ENCODE measurements around the gene MSL1. TPM values are rescaled to one million over a fixed set of nuclear protein-coding genes. Genes with fewer than 3 reads are reported as not detected.

Gene MSL1
- total and polyA plus RNA-seq, 2 of the 4 experiments (the other 2 are of a cell fraction): 28.3 to 48.4 TPM

DNA sequence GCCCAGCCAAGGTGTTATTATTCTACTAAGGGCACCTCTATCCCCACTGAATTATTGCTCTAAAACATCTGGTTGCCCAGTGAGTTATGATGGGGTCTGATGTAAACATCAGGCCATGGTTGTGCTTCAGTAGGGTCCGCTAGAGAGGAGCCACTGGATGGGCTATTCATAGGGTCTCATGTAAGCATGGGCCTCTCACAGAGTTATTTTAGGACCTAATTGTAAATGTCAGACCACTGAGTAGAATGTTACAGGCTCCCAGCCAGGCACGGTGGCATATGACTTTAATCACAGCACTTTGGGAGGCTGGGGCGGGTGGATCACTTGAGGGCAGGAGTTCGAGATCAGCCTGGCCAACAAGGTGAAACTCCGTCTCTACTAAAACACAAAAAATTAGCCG is 60.8 kb downstream of the MSL1 start:
- 87% methylated on average over 5 of the region's 6 CpGs; no CpG with 5 or more reads in 1 of the 2 experiments for WGBS, 2 experiments (ENCODE audit: extremely low coverage in 2 of 2, insufficient read length in 1 of 2)
- Histone ChIP-seq H2AK5ac (ENCODE audit: low read depth, low read length) (no peak overlapping the region), H3K27me3 (ENCODE audit: control insufficient read depth, insufficient read depth, low read length) (no peaks in the 10 kb centered on the region), H3K4ac (ENCODE audit: low read depth, low read length) (no peak overlapping the region), H4K20me1 (ENCODE audit: insufficient read depth, low read length) (no peaks in the 10 kb centered on the region; the same call in 1 of the 2 replicates), H3K4me3 (ENCODE audit: insufficient read depth, low read depth, low read length) (no peak overlapping the region), H2BK120ac (ENCODE audit: low read depth, low read length) (no peak overlapping the region), H3K56ac (ENCODE audit: extremely low read depth, insufficient read depth, low read length) (no peak overlapping the region), H2BK5ac (ENCODE audit: low read depth, low read length, poor library complexity, severe bottlenecking) (no peak overlapping the region), H3K9ac (ENCODE audit: low read depth, low read length) (no peak overlapping the region), H3K9me3 (ENCODE audit: control insufficient read depth, insufficient read depth, low read length) (no peaks in the 10 kb centered on the region), H4K91ac (ENCODE audit: insufficient read depth, low read depth, low read length) (no peak overlapping the region), H2BK20ac (ENCODE audit: low read depth, low read length) (no peak overlapping the region), H2AFZ (replicated peaks; ENCODE audit: low read length, poor library complexity) (no peak overlapping the region), H3K14ac (replicated peaks; ENCODE audit: low read depth, low read length) (no peak overlapping the region), H3K27ac (ENCODE audit: insufficient read depth, low read length) (no peak overlapping the region), H2BK15ac (ENCODE audit: low read depth, low read length) (no peak overlapping the region), H2AK9ac (replicated peaks; ENCODE audit: low read depth, low read length, poor library complexity) (no peak overlapping the region), H3K36me3 (ENCODE audit: control insufficient read depth, insufficient read depth, low read length) (peaks cover 2% of the 10 kb centered on the region; the same call in 1 of the 2 replicates), H3K9me1 (ENCODE audit: insufficient read depth, low read length) (no peaks in the 10 kb centered on the region), H3K23ac (ENCODE audit: low read depth, low read length) (no peak overlapping the region), H4K8ac (ENCODE audit: low read depth in 2 of 2, low read length in 2 of 2) (no peak overlapping the region), H4K5ac (ENCODE audit: low read depth, low read length) (no peak overlapping the region), H3K4me1 (ENCODE audit: control insufficient read depth, insufficient read depth, low read length) (peaks cover 11% of the 10 kb centered on the region), H3K79me1 (ENCODE audit: low read depth in 1 of 2, low read length in 2 of 2) (no peaks in the 10 kb centered on the region), H3K4me2 (ENCODE audit: low read depth, low read length) (no peak overlapping the region), H3K18ac (ENCODE audit: low read depth, low read length) (no peak overlapping the region)
- intact Hi-C loops (cut with micrococcal nuclease) (no loop called here), in situ Hi-C loops (cut with MboI; ENCODE audit: low sequenced_read_pairs) (no loop called here), dilution Hi-C loops (cut with HindIII; ENCODE audit: low sequenced_read_pairs, unreplicated experiment) (no loop called here)
- POLR2A ChIA-PET (ENCODE audit: unreplicated experiment): no interaction called here
- no TSS peak for BruUV-seq (replicated peaks)
- TF ChIP-seq BHLHE40 (IDR thresholded peaks at IDR 0.05; ENCODE audit: low read depth, low read length) (no peak), MAZ (IDR thresholded peaks at IDR 0.05; ENCODE audit: borderline replicate concordance, low read depth, low read length) (no peak)
- CTCF ChIA-PET: interaction anchor here (1.0 kb wide), 1 partner anchor 62 kb away, joined by 4 read pairs; no protein-coding TSS in a partner anchor
- ATAC-seq (ENCODE audit: low read depth): no peak
- DNase-seq: no peak

Small RNA genes within 50 kb of the gene (microRNA-seq; reads per million reads assigned to microRNA genes)
- not detected for gene MIR6866 (ENCODE audit: unreplicated experiment)

Other genes with a start within 250 kb of the MSL1 start
- 1.4 and 1.7 TPM in 2 replicates for gene GSDMB, start 203.3 kb upstream of the MSL1 start, total RNA-seq (2012; rRNA removed)
- 5.1 and 7.5 TPM in 2 replicates for gene GSDMB, start 203.3 kb upstream of the MSL1 start, polyA plus RNA-seq (2012; rRNA removed)
- 45.7 and 46.4 TPM in 2 replicates for gene ORMDL3, start 194.4 kb upstream of the MSL1 start, total RNA-seq (2012; rRNA removed)
- 68.9 and 78.6 TPM in 2 replicates for gene ORMDL3, start 194.4 kb upstream of the MSL1 start, polyA plus RNA-seq (2012; rRNA removed)
- gene LRRC3C, start 194.2 kb upstream of the MSL1 start, total RNA-seq (2012; rRNA removed): not detected in 2 replicates
- not detected in 2 replicates for gene LRRC3C, start 194.2 kb upstream of the MSL1 start, polyA plus RNA-seq (2012; rRNA removed)
- gene GSDMA, start 159.0 kb upstream of the MSL1 start, total RNA-seq (2012; rRNA removed): not detected in 2 replicates
- 0.04 TPM in 1 of 2 replicates, not detected in the other for gene GSDMA, start 159.0 kb upstream of the MSL1 start, polyA plus RNA-seq (2012; rRNA removed)
- 123 and 125 TPM in 2 replicates for gene PSMD3, start 141.2 kb upstream of the MSL1 start, total RNA-seq (2012; rRNA removed)
- 154 and 155 TPM in 2 replicates for gene PSMD3, start 141.2 kb upstream of the MSL1 start, polyA plus RNA-seq (2012; rRNA removed)
- gene CSF3, start 106.5 kb upstream of the MSL1 start, total RNA-seq (2012; rRNA removed): not detected in 2 replicates
- not detected in 2 replicates for gene CSF3, start 106.5 kb upstream of the MSL1 start, polyA plus RNA-seq (2012; rRNA removed)
- gene MED24, start 67.6 kb upstream of the MSL1 start, total RNA-seq (2012; rRNA removed): 18.6 and 25.8 TPM in 2 replicates
- gene MED24, start 67.6 kb upstream of the MSL1 start, polyA plus RNA-seq (2012; rRNA removed): 73.6 and 79.0 TPM in 2 replicates
- 20.8 and 22.0 TPM in 2 replicates for gene THRA, start 59.0 kb upstream of the MSL1 start, total RNA-seq (2012; rRNA removed)
- gene THRA, start 59.0 kb upstream of the MSL1 start, polyA plus RNA-seq (2012; rRNA removed): 21.9 and 23.4 TPM in 2 replicates
- 0.28 and 0.36 TPM in 2 replicates for gene NR1D1, start 21.4 kb upstream of the MSL1 start, total RNA-seq (2012; rRNA removed)
- gene NR1D1, start 21.4 kb upstream of the MSL1 start, polyA plus RNA-seq (2012; rRNA removed): 4.4 and 7.2 TPM in 2 replicates
- gene CASC3, start 18.6 kb downstream of the MSL1 start, total RNA-seq (2012; rRNA removed): 24.4 and 25.1 TPM in 2 replicates
- gene CASC3, start 18.6 kb downstream of the MSL1 start, polyA plus RNA-seq (2012; rRNA removed): 36.2 and 38.9 TPM in 2 replicates
- gene RAPGEFL1, start 55.5 kb downstream of the MSL1 start, total RNA-seq (2012; rRNA removed): 0.28 and 0.54 TPM in 2 replicates
- 5.6 and 6.3 TPM in 2 replicates for gene RAPGEFL1, start 55.5 kb downstream of the MSL1 start, polyA plus RNA-seq (2012; rRNA removed)
- 2.0 and 2.8 TPM in 2 replicates for gene WIPF2, start 97.3 kb downstream of the MSL1 start, total RNA-seq (2012; rRNA removed)
- gene WIPF2, start 97.3 kb downstream of the MSL1 start, polyA plus RNA-seq (2012; rRNA removed): 8.9 and 10.4 TPM in 2 replicates
- 25.6 and 27.8 TPM in 2 replicates for gene CDC6, start 165.9 kb downstream of the MSL1 start, total RNA-seq (2012; rRNA removed)
- gene CDC6, start 165.9 kb downstream of the MSL1 start, polyA plus RNA-seq (2012; rRNA removed): 13.8 and 15.3 TPM in 2 replicates
- gene RARA, start 187.2 kb downstream of the MSL1 start, total RNA-seq (2012; rRNA removed): 7.2 and 9.0 TPM in 2 replicates
- 12.7 and 13.6 TPM in 2 replicates for gene RARA, start 187.2 kb downstream of the MSL1 start, polyA plus RNA-seq (2012; rRNA removed)
- gene GJD3, start 242.8 kb downstream of the MSL1 start, total RNA-seq (2012; rRNA removed): not detected in 2 replicates
- 0.10 and 0.39 TPM in 2 replicates for gene GJD3, start 242.8 kb downstream of the MSL1 start, polyA plus RNA-seq (2012; rRNA removed)